Measurements from ENCODE around the gene SYT1. TPM values are rescaled to one million over a fixed set of nuclear protein-coding genes. Genes with fewer than 3 reads are reported as not detected.

The SYT1 gene
- total and polyA plus RNA-seq, 2 donors (not counting 1 experiment from before 2014, with no cell fraction given), result 0.60 to 1.3 TPM

- Mint-ChIP-seq H3K9me3 (ENCODE audit: insufficient read depth) (no peaks in the 10 kb centered on the region), H3K27ac (no peak overlapping the region), H3K27me3 (no peaks in the 10 kb centered on the region), H3K4me1 (no peaks in the 10 kb centered on the region), H3K4me3 (no peak overlapping the region)
- Histone ChIP-seq H3K4me2 (replicated peaks; ENCODE audit: low read depth, low read length, poor library complexity, severe bottlenecking) (no peak overlapping the region), H3K79me2 (ENCODE audit: control insufficient read depth, insufficient read depth, low read length) (no peaks in the 10 kb centered on the region), H3K4me3 (ENCODE audit: control extremely low read depth in 1 of 5, extremely low read depth in 1 of 5, insufficient read depth in 1 of 5, low read depth in 2 of 5, low read length in 4 of 5) (no peak overlapping the region), H4K20me1 (ENCODE audit: control insufficient read depth, insufficient read depth, low read length, poor library complexity, severe bottlenecking) (no peaks in the 10 kb centered on the region), H3K27me3 (replicated peaks in 1 of 4; ENCODE audit: control extremely low read depth in 1 of 4, control insufficient read depth in 3 of 4, insufficient read depth in 4 of 4, low read length in 3 of 4) (no peaks in the 10 kb centered on the region), H3K9ac (ENCODE audit: low read length) (no peak overlapping the region), H3K36me3 (replicated peaks in 1 of 2; ENCODE audit: control extremely low read depth in 1 of 2, control insufficient read depth in 1 of 2, extremely low read depth in 1 of 2, insufficient read depth in 2 of 2, low read length in 1 of 2) (no peaks in the 10 kb centered on the region), H3K4me1 (ENCODE audit: control insufficient read depth in 2 of 2, insufficient read depth in 2 of 2, low read length in 2 of 2) (no peaks in the 10 kb centered on the region), H2AFZ (ENCODE audit: insufficient read depth, low read depth, low read length, poor library complexity, severe bottlenecking) (no peak overlapping the region), H3K27ac (ENCODE audit: low read length in 2 of 2) (no peak overlapping the region), H3K9me3 (ENCODE audit: control extremely low read depth in 1 of 3, control insufficient read depth in 2 of 3, insufficient read depth in 1 of 3, low read length in 2 of 3) (no peaks in the 10 kb centered on the region)
- TF ChIP-seq EZH2 (IDR thresholded peaks at IDR 0.05; ENCODE audit: borderline replicate concordance, insufficient read depth, low read depth, low read length, poor library complexity, severe bottlenecking) (no peak), CTCF (IDR thresholded peaks at IDR 0.05) (no peak)
- ATAC-seq (ENCODE audit: low read depth) (no peak), DNase-seq (no peak)
- CTCF ChIA-PET, result interaction anchor here (1.0 kb wide), 1 partner anchor 862 kb away, joined by 3 read pairs; no protein-coding TSS in a partner anchor
- POLR2A ChIA-PET, result no interaction called here
- intact Hi-C loops (cut with micrococcal nuclease), result no loop called here
- WGBS (ENCODE audit: insufficient coverage), result 100% methylated on average over 1 of the region's 2 CpGs
Observed at GRCh38 chr12:79008591-79008990, 144.0 kb downstream of the SYT1 start.

- ATAC-seq (ENCODE audit: low read depth) (no peak), DNase-seq (no peak)
- Histone ChIP-seq H3K9me3 (ENCODE audit: control extremely low read depth in 1 of 3, control insufficient read depth in 2 of 3, insufficient read depth in 1 of 3, low read length in 2 of 3) (peaks cover 0 to under 1% (median 0%) of the 10 kb centered on the region in 3 donors), H2AFZ (ENCODE audit: insufficient read depth, low read depth, low read length, poor library complexity, severe bottlenecking) (no peak overlapping the region), H3K4me1 (ENCODE audit: control insufficient read depth in 2 of 2, insufficient read depth in 2 of 2, low read length in 2 of 2) (no peaks in the 10 kb centered on the region), H3K4me2 (replicated peaks; ENCODE audit: low read depth, low read length, poor library complexity, severe bottlenecking) (no peak overlapping the region), H3K36me3 (replicated peaks in 1 of 2; ENCODE audit: control extremely low read depth in 1 of 2, control insufficient read depth in 1 of 2, extremely low read depth in 1 of 2, insufficient read depth in 2 of 2, low read length in 1 of 2) (no peaks in the 10 kb centered on the region), H3K79me2 (ENCODE audit: control insufficient read depth, insufficient read depth, low read length) (no peaks in the 10 kb centered on the region), H3K27ac (ENCODE audit: low read length in 2 of 2) (no peak overlapping the region), H3K27me3 (replicated peaks in 1 of 4; ENCODE audit: control extremely low read depth in 1 of 4, control insufficient read depth in 3 of 4, insufficient read depth in 4 of 4, low read length in 3 of 4) (no peaks in the 10 kb centered on the region), H3K4me3 (ENCODE audit: control extremely low read depth in 1 of 5, extremely low read depth in 1 of 5, insufficient read depth in 1 of 5, low read depth in 2 of 5, low read length in 4 of 5) (no peak overlapping the region), H3K9ac (ENCODE audit: low read length) (no peak overlapping the region), H4K20me1 (ENCODE audit: control insufficient read depth, insufficient read depth, low read length, poor library complexity, severe bottlenecking) (no peaks in the 10 kb centered on the region)
- ChIA-PET CTCF (no interaction called here), POLR2A (no interaction called here)
- H3K27me3 Mint-ChIP-seq, result no peaks in the 10 kb centered on the region
- TF ChIP-seq CTCF (IDR thresholded peaks at IDR 0.05) (no peak), EZH2 (IDR thresholded peaks at IDR 0.05; ENCODE audit: borderline replicate concordance, insufficient read depth, low read depth, low read length, poor library complexity, severe bottlenecking) (no peak)
- intact Hi-C loops (cut with micrococcal nuclease), result no loop called here
- no peaks in the 10 kb centered on the region for H3K9me3 Mint-ChIP-seq (ENCODE audit: insufficient read depth)
- no peak overlapping the region for H3K4me3 Mint-ChIP-seq
- no peak overlapping the region for H3K27ac Mint-ChIP-seq
- 70% methylated on average over 2 of the region's 3 CpGs for WGBS (ENCODE audit: insufficient coverage)
- H3K4me1 Mint-ChIP-seq, result no peaks in the 10 kb centered on the region
Observed at GRCh38 chr12:79012636-79013035, 148.1 kb downstream of the SYT1 start.

All from B cell (primary cell).